Spleen (tissue), 11 donors: ENCODE measurements around the gene PHTF1. TPM values are rescaled to one million over a fixed set of nuclear protein-coding genes. Genes with fewer than 3 reads are reported as not detected.

ENCODE experiments used
- DNase-seq: peaks from one replicate; pipeline ENCODE4 v3.0.0-alpha.2; 2020
- H3K27ac ChIP-seq, 8 donors: fragments of 200-600 bp; sonication (generic) in 7 of 8; 1 replicate in 4 of 8; 2 replicates in 4 of 8; pipeline versions ENCODE4 v1.5.0 to v1.8.0; 2016 to 2021; ENCODE audit warnings: inconsistent platforms in 4 of 8, mild to moderate bottlenecking in 4 of 8, moderate library complexity in 1 of 8
- H3K27me3 ChIP-seq, 7 donors: fragments of 200-600 bp; sonication (generic) in 6 of 7; replicated peaks in 1 of 7; 1 replicate in 4 of 7; 2 replicates in 3 of 7; pipeline versions ENCODE4 v1.5.0 to v1.8.0; 2016 to 2021; ENCODE audit warnings: inconsistent platforms in 3 of 7, mild to moderate bottlenecking in 1 of 7
- H3K36me3 ChIP-seq, 6 donors: fragments of 200-600 bp; sonication (generic) in 5 of 6; 1 replicate in 4 of 6; 2 replicates in 2 of 6; pipeline versions ENCODE4 v1.5.0 to v1.8.0; 2016 to 2021; ENCODE audit warnings: inconsistent platforms in 2 of 6
- H3K4me1 ChIP-seq, 6 donors: fragments of 200-600 bp; sonication (generic) in 5 of 6; 1 replicate in 3 of 6; 2 replicates in 3 of 6; pipeline versions ENCODE4 v1.5.0 to v1.8.0; 2016 to 2021; ENCODE audit warnings: inconsistent platforms in 3 of 6
- H3K4me3 ChIP-seq, 8 donors: fragments of 200-600 bp; sonication (generic) in 7 of 8; 1 replicate in 4 of 8; 2 replicates in 4 of 8; pipeline versions ENCODE4 v1.5.0 to v1.8.0; 2016 to 2021; ENCODE audit warnings: inconsistent platforms in 4 of 8, mild to moderate bottlenecking in 4 of 8, moderate library complexity in 2 of 8
- H3K9me3 ChIP-seq, 8 donors: fragments of 200-600 bp; sonication (generic) in 7 of 8; 1 replicate in 4 of 8; 2 replicates in 4 of 8; pipeline versions ENCODE4 v1.5.0 to v1.8.0; 2016 to 2021; ENCODE audit warnings: inconsistent platforms in 4 of 8
- CTCF ChIP-seq, 11 experiments: fragments of 200-600 bp in 7 of 11; fragments of 450-650 bp in 4 of 11; sonication (generic) in 4 of 11; IDR thresholded peaks in 8 of 11; conservative IDR thresholded peaks in 3 of 11; 1 replicate in 7 of 11; 2 replicates in 4 of 11; pipeline versions ENCODE4 v1.4.0 to v1.8.0; 2016 to 2021; ENCODE audit warnings: antibody characterized with exemption in 11 of 11, inconsistent platforms in 4 of 11, mild to moderate bottlenecking in 1 of 11
- POLR2A ChIP-seq, 3 donors: fragments of 450-650 bp; IDR thresholded peaks; one replicate each; pipeline ENCODE4 v1.5.1; 2017; ENCODE audit warnings: antibody characterized with exemption in 3 of 3, mild to moderate bottlenecking in 1 of 3
- POLR2AphosphoS5 ChIP-seq, 3 donors: sonication (generic); formaldehyde crosslinking; IDR thresholded peaks; one replicate each; pipeline ENCODE4 v1.5.1; 2017; ENCODE audit warnings: antibody characterized with exemption in 3 of 3
- WGBS, 5 donors: extraction: QIAGEN DNeasy Blood & Tissue Kit in 3 of 5; methylation state at CpG; one replicate each; pipeline versions ENCODE4 v1.1.5 to v1.1.7; 2013 to 2018; 5-methylcytosine and 5-hydroxymethylcytosine counted together
- intact Hi-C: fragments of 100-400 bp; cut with DNase I; formaldehyde crosslinking; loops from one replicate; pipeline ENCODE4 v1.15.0; 2023; ENCODE audit warnings: low total_unique reads
- polyA plus RNA-seq, 3 donors: library from polyadenylated mRNA; stranded (reverse); fragments of 200-250 nt; gene quantifications; one replicate each; pipeline ENCODE4 v1.2.1, GENCODE V29; 2013
- total RNA-seq, 7 donors: library from RNA; depleted of rRNA in 3 of 7; stranded (reverse); fragments of >200 nt in 3 of 7; fragmentation: NEBNext Ultra II Directional in 4 of 7; extraction: Animal tissue kit (Norgen Biotek cat#: 25700) in 4 of 7; gene quantifications; one replicate each; pipeline versions ENCODE4 v1.1.0 to v1.2.1, GENCODE V29; 2016 to 2021
- donor health status: healthy with polysubstance abuse.
- donor health status: DM: no; HTN: no; CAD: no; lungs with moderate emphysema.
- donor health status: DM: no; HTN: no; CAD: no.
- donor health status: Bipolar disorder and iron deficiency.
- donor health status: healthy.
- donor health status: DM: no; HTN: no; CAD: no.
- donor health status: DM: yes; HTN: yes; CAD: no.

PHTF1 gene
- total and polyA plus RNA-seq, 10 donors: 5.6 to 47.6 (median 20.3) TPM

- no peak overlapping the region for H3K4me3 ChIP-seq
- no peak for DNase-seq
- no peaks in the 10 kb centered on the region for H3K9me3 ChIP-seq
- intact Hi-C loops: no loop called here
- no peaks in the 10 kb centered on the region for H3K27me3 ChIP-seq
- TF ChIP-seq POLR2A (IDR thresholded peaks at IDR 0.05) (no peak), POLR2AphosphoS5 (IDR thresholded peaks at IDR 0.05) (no peak), CTCF (IDR thresholded peaks at IDR 0.05 in 8 of 11, conservative IDR thresholded peaks at IDR 0.05 in 3 of 11) (no peak)
- peak overlapping the region in 2 of 8 donors; percentile 2 to 14 for H3K27ac ChIP-seq
- H3K4me1 ChIP-seq: peaks cover 7 to 77% (median 34%) of the 10 kb centered on the region in 6 donors
- peaks cover 0 to 24% (median 0%) of the 10 kb centered on the region in 6 donors for H3K36me3 ChIP-seq
- WGBS, 5 donors: 74 to 97% (median 91%) methylated on average over 3 of the region's 3 CpGs
Observed at GRCh38 chr1:113788802-113789201, 29.5 kb upstream of the PHTF1 start.

GRCh38 chr1:113787663-113788062, 28.4 kb upstream of the PHTF1 start:
- Histone ChIP-seq H3K4me3 (no peak overlapping the region), H3K27me3 (no peaks in the 10 kb centered on the region), H3K27ac (no peak overlapping the region), H3K4me1 (peaks cover 18 to 80% (median 37%) of the 10 kb centered on the region in 6 donors), H3K9me3 (no peaks in the 10 kb centered on the region), H3K36me3 (peaks cover 0 to 15% (median 0%) of the 10 kb centered on the region in 6 donors)
- intact Hi-C loops: no loop called here
- TF ChIP-seq POLR2AphosphoS5 (IDR thresholded peaks at IDR 0.05) (no peak), CTCF (IDR thresholded peaks at IDR 0.05 in 8 of 11, conservative IDR thresholded peaks at IDR 0.05 in 3 of 11) (no peak), POLR2A (IDR thresholded peaks at IDR 0.05) (no peak)
- DNase-seq: no peak
- 80 to 85% (median 81%) methylated on average over 3 of the region's 3 CpGs for WGBS, 5 donors

- Histone ChIP-seq H3K4me3 (no peak overlapping the region), H3K36me3 (peaks cover 0 to 11% (median 0%) of the 10 kb centered on the region in 6 donors), H3K27ac (peak overlapping the region in 4 of 8 donors; percentile 80 to 90 (median 87)), H3K9me3 (no peaks in the 10 kb centered on the region), H3K27me3 (no peaks in the 10 kb centered on the region), H3K4me1 (peaks cover 19 to 80% (median 47%) of the 10 kb centered on the region in 6 donors)
- 78 to 94% (median 85%) methylated on average over 1 of the region's 1 CpG for WGBS, 5 donors
- TF ChIP-seq POLR2AphosphoS5 (IDR thresholded peaks at IDR 0.05) (no peak), POLR2A (IDR thresholded peaks at IDR 0.05) (no peak), CTCF (IDR thresholded peaks at IDR 0.05 in 8 of 11, conservative IDR thresholded peaks at IDR 0.05 in 3 of 11) (no peak)
- DNase-seq: no peak
- intact Hi-C loops: no loop called here
Observed at GRCh38 chr1:113786069-113786468, 26.8 kb upstream of the PHTF1 start.

- Histone ChIP-seq H3K9me3 (no peaks in the 10 kb centered on the region), H3K4me1 (peaks cover 25 to 89% (median 63%) of the 10 kb centered on the region in 6 donors), H3K27me3 (no peaks in the 10 kb centered on the region), H3K4me3 (peak overlapping the region in 1 of 8 donors; percentile 42), H3K36me3 (peaks cover 0 to 5% (median 0%) of the 10 kb centered on the region in 6 donors), H3K27ac (peak overlapping the region; percentile 62 to 90 (median 84))
- intact Hi-C loops: no loop called here
- no peak for DNase-seq
- TF ChIP-seq POLR2A (IDR thresholded peaks at IDR 0.05): no peak
- TF ChIP-seq POLR2AphosphoS5 (IDR thresholded peaks at IDR 0.05): no peak
- TF ChIP-seq CTCF (IDR thresholded peaks at IDR 0.05 in 8 of 11, conservative IDR thresholded peaks at IDR 0.05 in 3 of 11): no peak
- 69 to 88% (median 77%) methylated on average over 4 to 5 of the region's 5 CpGs for WGBS, 5 donors
Observed at GRCh38 chr1:113784104-113784779, 25.0 kb upstream of the PHTF1 start.
